Upper lobe of right lung (tissue), 1 donor: ENCODE data around the gene BTC. TPM values are rescaled to one million over a fixed set of nuclear protein-coding genes. Genes with fewer than 3 reads are reported as not detected.

ENCODE experiments used
- ATAC-seq: fragments of 200-7000 bp; cut with Tn5 transposase; one replicate; pipeline ENCODE4 v1.9.1; 2020; ENCODE audit warnings: mild to moderate bottlenecking, moderate library complexity
- DNase-seq: peaks from one replicate; pipeline ENCODE4 v3.0.0-alpha.2; 2020
- H3K27ac ChIP-seq: fragments of 200-600 bp; one replicate; pipeline ENCODE4 v1.8.0; 2022
- H3K27me3 ChIP-seq: fragments of 200-600 bp; one replicate; pipeline ENCODE4 v1.8.0; 2022; ENCODE audit warnings: mild to moderate bottlenecking
- H3K36me3 ChIP-seq: fragments of 200-600 bp; one replicate; pipeline ENCODE4 v1.8.0; 2022
- H3K4me1 ChIP-seq: fragments of 200-600 bp; one replicate; pipeline ENCODE4 v1.8.0; 2022
- H3K4me3 ChIP-seq: fragments of 200-600 bp; one replicate; pipeline ENCODE4 v1.8.0; 2022; ENCODE audit warnings: mild to moderate bottlenecking
- H3K9me3 ChIP-seq: fragments of 200-600 bp; one replicate; pipeline ENCODE4 v1.8.0; 2022
- CTCF ChIP-seq: fragments of 200-600 bp; IDR thresholded peaks from one replicate; pipeline ENCODE4 v1.8.0; 2022; ENCODE audit warnings: antibody characterized with exemption
- intact Hi-C: fragments of 100-400 bp; cut with DNase I; formaldehyde crosslinking; loops from one replicate; pipeline ENCODE4 v1.11.0; 2022
- total RNA-seq: library from RNA; stranded (reverse); fragmentation: NEBNext Ultra II Directional; extraction: Animal tissue kit (Norgen Biotek cat#: 25700); gene quantifications from one replicate; pipeline ENCODE4 v1.2.1, GENCODE V29; 2021
- donor health status: DM: no; HTN: yes; CAD: no; lungs with severe emphysema.

Gene BTC
- total RNA-seq, 1 donor from 2014 or later = 3.4 TPM

- intact Hi-C loops = no loop called here
- no peak for DNase-seq
- no peak for ATAC-seq
These were observed 2.3 kb upstream of the BTC start for GRCh38 chr4:74796631-74797030.

GRCh38 chr4:74793757-74794381 lies 454 bp downstream of the BTC start:
- Histone ChIP-seq H3K36me3 (no peaks in the 10 kb centered on the region), H3K4me1 (peaks cover 3% of the 10 kb centered on the region), H3K4me3 (peak overlapping the region; percentile 56), H3K27ac (peak overlapping the region; percentile 88), H3K9me3 (no peaks in the 10 kb centered on the region), H3K27me3 (peaks cover 14% of the 10 kb centered on the region)
- peak; percentile 91 for ATAC-seq
- peak; percentile 25 for TF ChIP-seq CTCF
- intact Hi-C loops = no loop called here
- DNase-seq = peak; percentile 90

More at GRCh38 chr4:74796631-74797030, 2.3 kb upstream of the BTC start:
- Histone ChIP-seq H3K27me3 (peaks cover 14% of the 10 kb centered on the region), H3K9me3 (no peaks in the 10 kb centered on the region), H3K4me1 (peaks cover 3% of the 10 kb centered on the region), H3K36me3 (no peaks in the 10 kb centered on the region), H3K27ac (no peak overlapping the region), H3K4me3 (no peak overlapping the region)
- TF ChIP-seq CTCF = no peak

DNA sequence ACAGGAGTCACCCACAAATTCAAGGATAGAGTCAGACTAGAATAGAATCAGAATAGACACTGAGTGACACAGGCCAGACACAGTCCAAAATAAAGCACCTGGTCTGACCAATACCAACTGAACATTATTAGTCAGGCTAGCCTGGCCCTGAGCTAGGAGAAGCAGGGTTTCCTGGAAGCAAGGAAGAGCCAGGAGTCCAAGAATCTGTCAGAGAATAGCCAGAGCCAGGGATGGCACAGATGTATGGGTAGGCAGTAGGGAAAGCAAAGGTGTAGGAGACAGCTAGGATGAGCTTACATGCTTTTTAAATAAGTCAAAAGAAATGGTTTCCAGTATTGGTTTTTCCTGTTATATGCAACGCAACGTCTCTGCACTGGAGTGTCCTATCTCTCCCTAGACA lies 3.7 kb downstream of the BTC start:
- intact Hi-C loops = no loop called here
- ATAC-seq = no peak

DNA sequence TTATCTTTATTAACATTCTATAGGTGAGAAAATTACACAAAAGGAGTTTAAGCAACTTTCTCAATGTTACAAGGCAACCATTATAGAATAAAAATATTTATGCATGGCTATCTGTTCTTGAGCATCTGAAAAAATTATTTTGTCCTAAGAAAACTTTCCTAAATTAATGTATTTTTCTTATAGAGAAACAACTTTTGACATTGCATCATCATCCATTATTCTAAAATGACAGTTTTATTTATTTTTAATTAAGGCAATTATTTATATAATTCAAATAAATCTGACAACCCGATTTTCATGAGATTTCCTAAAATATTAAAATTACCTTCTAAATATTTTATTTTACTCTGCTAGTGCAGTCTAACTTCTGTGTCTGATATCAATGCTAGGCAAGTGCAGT lies 4.8 kb downstream of the BTC start:
- no peak overlapping the region for H3K4me3 ChIP-seq
- H3K27ac ChIP-seq = no peak overlapping the region
- H3K4me1 ChIP-seq = peaks cover 3% of the 10 kb centered on the region
- H3K9me3 ChIP-seq = no peaks in the 10 kb centered on the region
- intact Hi-C loops = no loop called here
- no peaks in the 10 kb centered on the region for H3K36me3 ChIP-seq
- peaks cover 11% of the 10 kb centered on the region for H3K27me3 ChIP-seq
- DNase-seq (no peak), ATAC-seq (no peak)
- TF ChIP-seq CTCF = no peak

More for the DNA sequence above, 3.7 kb downstream of the BTC start:
- Histone ChIP-seq H3K9me3 (no peaks in the 10 kb centered on the region), H3K27me3 (peaks cover 14% of the 10 kb centered on the region), H3K4me3 (no peak overlapping the region), H3K36me3 (no peaks in the 10 kb centered on the region), H3K4me1 (peaks cover 3% of the 10 kb centered on the region), H3K27ac (no peak overlapping the region)
- TF ChIP-seq CTCF = no peak
- DNase-seq = no peak

- Histone ChIP-seq H3K4me1 (no peaks in the 10 kb centered on the region), H3K27me3 (no peaks in the 10 kb centered on the region), H3K9me3 (no peaks in the 10 kb centered on the region), H3K27ac (no peak overlapping the region), H3K36me3 (no peaks in the 10 kb centered on the region), H3K4me3 (no peak overlapping the region)
- TF ChIP-seq CTCF = no peak
- no peak for DNase-seq
- intact Hi-C loops = no loop called here
- no peak for ATAC-seq
These were observed 16.8 kb downstream of the BTC start for GRCh38 chr4:74777531-74777930.

DNA sequence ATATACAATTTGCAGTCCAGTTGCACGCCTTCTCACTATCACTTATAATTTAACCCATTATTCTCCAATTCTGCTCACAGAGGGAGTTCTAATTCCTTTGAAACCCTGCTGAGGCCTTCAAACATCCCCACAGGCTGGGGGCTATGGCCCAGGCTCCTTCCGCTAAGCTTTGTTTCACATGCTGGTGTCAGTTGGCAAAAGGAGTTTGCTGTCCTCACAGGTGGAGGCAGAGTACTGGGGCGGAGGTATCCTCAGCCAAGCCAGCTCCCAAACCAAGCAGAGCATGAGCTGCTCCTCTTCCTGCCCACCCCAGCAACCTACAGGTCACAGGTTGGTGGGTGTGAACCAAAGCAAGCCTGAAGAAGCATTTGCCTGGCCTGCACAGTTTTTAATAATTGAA lies 21.5 kb downstream of the BTC start:
- no peaks in the 10 kb centered on the region for H3K9me3 ChIP-seq
- DNase-seq (no peak), ATAC-seq (no peak)
- H3K27me3 ChIP-seq = no peaks in the 10 kb centered on the region
- intact Hi-C loops = no loop called here
- H3K36me3 ChIP-seq = no peaks in the 10 kb centered on the region
- no peak for TF ChIP-seq CTCF
- H3K4me1 ChIP-seq = no peaks in the 10 kb centered on the region
- no peak overlapping the region for H3K27ac ChIP-seq
- H3K4me3 ChIP-seq = no peak overlapping the region
